Keratinocyte (primary cell): ENCODE results near the gene PNP. TPM values are rescaled to one million over a fixed set of nuclear protein-coding genes. Genes with fewer than 3 reads are reported as not detected.

ENCODE experiments used
- DNase-seq: peaks from one replicate; pipeline ENCODE4 v3.0.0-alpha.2; 2011; ENCODE audit warnings: low read depth, missing footprints, low spot score
- FAIRE-seq: peaks from 2 replicates; lab custom pipeline; 2011; peaks lifted over from hg19 to GRCh38; lab: Jason Lieb, UNC
- H2AFZ ChIP-seq: 2 replicates; pipeline ENCODE4 v1.6.0; 2012; ENCODE audit warnings: low read length, control low read depth, inconsistent platforms; ENCODE audit not compliant: control insufficient read depth
- H3K27ac ChIP-seq: 2 replicates; pipeline ENCODE4 v1.5.1; 2011; ENCODE audit warnings: low read length; ENCODE audit not compliant: control insufficient read depth, insufficient read depth
- H3K27me3 ChIP-seq: 3 replicates; pipeline ENCODE4 v1.6.0; 2011; ENCODE audit warnings: low read length; ENCODE audit not compliant: control insufficient read depth, insufficient read depth; ENCODE audit errors: extremely low read depth
- H3K36me3 ChIP-seq, 2 experiments: 2 replicates in 1 of 2; 3 replicates in 1 of 2; pipeline ENCODE4 v1.5.1; 2011; ENCODE audit warnings: low read length in 2 of 2, mild to moderate bottlenecking in 1 of 2; ENCODE audit not compliant: control insufficient read depth in 2 of 2, insufficient read depth in 2 of 2; ENCODE audit errors: extremely low read depth in 1 of 2
- H3K4me1 ChIP-seq: 3 replicates; pipeline ENCODE4 v1.5.1; 2011; ENCODE audit warnings: low read length; ENCODE audit not compliant: control insufficient read depth, insufficient read depth; ENCODE audit errors: extremely low read depth
- H3K4me2 ChIP-seq: 3 replicates; pipeline ENCODE4 v1.6.0; 2011; ENCODE audit warnings: low read depth, low read length; ENCODE audit not compliant: control insufficient read depth, insufficient read depth; ENCODE audit errors: extremely low read depth
- H3K4me3 ChIP-seq, 3 experiments: fragments of 200-600 bp in 1 of 3; sonication (generic) in 1 of 3; 2 replicates in 2 of 3; 3 replicates in 1 of 3; pipeline ENCODE4 v1.5.1; 2011 to 2016; ENCODE audit warnings: low read length in 3 of 3, mild to moderate bottlenecking in 3 of 3, control low read depth in 2 of 3, inconsistent platforms in 1 of 3, low read depth in 1 of 3, mixed read lengths in 1 of 3, mixed run types in 1 of 3, moderate library complexity in 1 of 3; ENCODE audit not compliant: control insufficient read depth in 2 of 3, insufficient read depth in 2 of 3; ENCODE audit errors: extremely low read depth in 1 of 3
- H3K79me2 ChIP-seq: 2 replicates; pipeline ENCODE4 v1.6.0; 2012; ENCODE audit warnings: low read length; ENCODE audit not compliant: control insufficient read depth, insufficient read depth
- H3K9ac ChIP-seq: 3 replicates; pipeline ENCODE4 v1.6.0; 2011; ENCODE audit warnings: low read length; ENCODE audit not compliant: control insufficient read depth, insufficient read depth; ENCODE audit errors: extremely low read depth
- H3K9me1 ChIP-seq: 3 replicates; pipeline ENCODE4 v1.6.0; 2011; ENCODE audit warnings: low read length; ENCODE audit not compliant: control insufficient read depth, insufficient read depth; ENCODE audit errors: extremely low read depth
- H3K9me3 ChIP-seq: 2 replicates; pipeline ENCODE4 v1.5.1; 2012; ENCODE audit warnings: low read depth, low read length; ENCODE audit not compliant: control insufficient read depth
- H4K20me1 ChIP-seq: 3 replicates; pipeline ENCODE4 v1.6.0; 2011; ENCODE audit warnings: low read length; ENCODE audit not compliant: control insufficient read depth, insufficient read depth; ENCODE audit errors: extremely low read depth
- CTCF ChIP-seq, 3 experiments: IDR thresholded peaks in 1 of 3; conservative IDR thresholded peaks in 1 of 3; optimal IDR thresholded peaks in 1 of 3; 2 replicates in 2 of 3; 3 replicates in 1 of 3; pipeline versions ENCODE3 to v1.5.1; 2011; ENCODE audit warnings: low read length in 3 of 3, mild to moderate bottlenecking in 3 of 3, moderate library complexity in 2 of 3, control low read depth in 1 of 3, inconsistent platforms in 1 of 3; ENCODE audit not compliant: insufficient read depth in 2 of 3; ENCODE audit errors: extremely low read depth in 1 of 3
- EZH2 ChIP-seq: IDR thresholded peaks from one replicate; pipeline ENCODE4 v1.6.1; 2012; ENCODE audit warnings: inconsistent platforms, mild to moderate bottlenecking, low read length, moderate library complexity
- dilution Hi-C: fragments of 300-500 bp; cut with MboI; formaldehyde crosslinking; loops from one replicate; pipeline ENCODE4 v1.7.0; 2020; ENCODE audit warnings: low sequenced_read_pairs; ENCODE audit not compliant: extremely low pct_ligation_motif_present
- polyA plus RNA-seq, 5 experiments: library from polyadenylated mRNA; depleted of rRNA in 3 of 5; stranded (reverse) in 3 of 5; stranded (forward) in 1 of 5; unstranded in 1 of 5; fragments of >200 nt; gene quantifications; 1 replicate in 1 of 5; 2 replicates in 3 of 5; 3 replicates in 1 of 5; pipeline versions ENCODE4 v1.2.1 to v1.2.3, GENCODE V29; 2011 to 2012; ENCODE audit warnings: missing spikeins in 2 of 5, low read depth in 1 of 5, low replicate concordance in 1 of 5

The PNP gene
- polyA plus RNA-seq, 1 donor (not counting 4 experiments of a cell fraction or from before 2014, with no cell fraction given), result 325 TPM

- H3K9ac ChIP-seq, result no peak overlapping the region
- no peak overlapping the region for H3K4me3 ChIP-seq
- H3K27ac ChIP-seq, result no peak overlapping the region
- no peak overlapping the region for H3K4me2 ChIP-seq
- DNase-seq (no peak), FAIRE-seq (no peak)
- no peaks in the 10 kb centered on the region for H3K27me3 ChIP-seq
- H3K79me2 ChIP-seq, result no peaks in the 10 kb centered on the region
- H2AFZ ChIP-seq, result no peak overlapping the region
- H3K36me3 ChIP-seq, result no peaks in the 10 kb centered on the region
- TF ChIP-seq EZH2, result no peak
- no peak for TF ChIP-seq CTCF (optimal IDR thresholded peaks at IDR 0.05 in 1 of 3, IDR thresholded peaks at IDR 0.05 in 1 of 3, conservative IDR thresholded peaks at IDR 0.05 in 1 of 3; ENCODE audit: extremely low read depth in 1 of 3, insufficient read depth in 2 of 3, low read length in 3 of 3)
- dilution Hi-C loops, result no loop called here
- peaks cover 24% of the 10 kb centered on the region for H3K4me1 ChIP-seq
- H3K9me3 ChIP-seq, result no peaks in the 10 kb centered on the region
- no peaks in the 10 kb centered on the region for H4K20me1 ChIP-seq
- no peaks in the 10 kb centered on the region for H3K9me1 ChIP-seq
Measured at GRCh38 chr14:20498622-20499021, 29.4 kb downstream of the PNP start.

DNA sequence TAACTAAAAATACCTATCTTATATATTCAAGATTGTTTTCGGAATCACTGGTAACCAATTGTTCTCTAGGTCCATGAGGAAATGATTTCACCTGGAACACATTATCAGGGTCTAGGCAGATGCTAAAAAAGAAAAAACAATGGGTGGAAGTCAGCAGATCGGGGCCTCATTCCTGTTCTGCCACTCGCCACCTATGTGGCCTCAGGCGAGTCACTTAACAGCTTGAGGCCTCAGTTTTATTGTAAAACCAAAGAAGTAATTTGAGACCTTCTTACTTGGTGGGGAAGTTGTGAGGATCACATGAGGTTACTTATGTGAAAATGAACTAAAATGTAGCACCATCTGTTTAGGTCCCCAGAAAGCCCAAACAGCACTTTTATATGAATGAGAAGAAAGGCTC is 29.9 kb downstream of the PNP start:
- no peaks in the 10 kb centered on the region for H3K36me3 ChIP-seq
- FAIRE-seq (no peak), DNase-seq (no peak)
- no peak overlapping the region for H3K9ac ChIP-seq
- H3K4me1 ChIP-seq, result peaks cover 22% of the 10 kb centered on the region
- TF ChIP-seq EZH2 (no peak), CTCF (optimal IDR thresholded peaks at IDR 0.05 in 1 of 3, IDR thresholded peaks at IDR 0.05 in 1 of 3, conservative IDR thresholded peaks at IDR 0.05 in 1 of 3; ENCODE audit: extremely low read depth in 1 of 3, insufficient read depth in 2 of 3, low read length in 3 of 3) (no peak)
- no peaks in the 10 kb centered on the region for H4K20me1 ChIP-seq
- dilution Hi-C loops, result no loop called here
- no peak overlapping the region for H2AFZ ChIP-seq
- no peaks in the 10 kb centered on the region for H3K9me3 ChIP-seq
- H3K9me1 ChIP-seq, result no peaks in the 10 kb centered on the region
- H3K27ac ChIP-seq, result no peak overlapping the region
- H3K4me2 ChIP-seq, result no peak overlapping the region
- H3K4me3 ChIP-seq, result no peak overlapping the region
- H3K27me3 ChIP-seq, result no peaks in the 10 kb centered on the region
- H3K79me2 ChIP-seq, result no peaks in the 10 kb centered on the region
